GM18508 (cell line): ENCODE data around the gene DNAJC13.

Experiments used
- ATAC-seq: cut with Tn5 transposase; IDR thresholded peaks from one replicate; pipeline ENCODE4 v1.9.1; 2021; ENCODE audit warnings: moderate number of reproducible peaks; ENCODE audit not compliant: insufficient read depth, unreplicated experiment

DNAJC13 gene

GRCh38 chr3:132587401-132587800 is 170.1 kb downstream of the DNAJC13 start:
- no peak for ATAC-seq
